ENCODE results near the gene TBC1D5. TPM values are rescaled to one million over a fixed set of nuclear protein-coding genes. Genes with fewer than 3 reads are reported as not detected.
A peak's percentile ranks its signal among the peaks of the same experiment; 100 is the strongest.

TBC1D5 gene
- total and polyA plus RNA-seq, 2 experiments from 2014 or later, result 31.0 to 69.9 TPM

GRCh38 chr3:17310983-17311382 lies 431.4 kb downstream of the TBC1D5 start:
- TF ChIP-seq EZH2phosphoT487 (IDR thresholded peaks at IDR 0.05; ENCODE audit: insufficient read depth, low read depth) (no peak), EZH2 (IDR thresholded peaks at IDR 0.05; ENCODE audit: insufficient read depth, poor library complexity, severe bottlenecking) (no peak)
- no peaks in the 10 kb centered on the region for H3K27me3 ChIP-seq (replicated peaks; ENCODE audit: insufficient read depth)
- no peaks in the 10 kb centered on the region for H3F3A ChIP-seq (ENCODE audit: insufficient read depth)
- H2AFZ ChIP-seq, result no peak overlapping the region
- H3K9me2 ChIP-seq (ENCODE audit: insufficient read depth), result no peaks in the 10 kb centered on the region
- in situ Hi-C loops (cut with MboI), result no loop called here
- H3K4me3 ChIP-seq, result no peak overlapping the region
- DNase-seq, result no peak
- H3K9me3 ChIP-seq (ENCODE audit: low read depth), result no peaks in the 10 kb centered on the region
- no peaks in the 10 kb centered on the region for H3K4me1 ChIP-seq (ENCODE audit: insufficient read depth)
- no peak overlapping the region for H3K27ac ChIP-seq
- H3K9ac ChIP-seq, result no peak overlapping the region
- H3K79me2 ChIP-seq (ENCODE audit: insufficient read depth), result no peaks in the 10 kb centered on the region
- H3K4me2 ChIP-seq (ENCODE audit: unreplicated experiment), result no peak overlapping the region
- 0 out of 2 replicates have a peak, but pooled peaks cover 4% of the 10 kb centered on the region for H3K36me3 ChIP-seq (ENCODE audit: low read depth)
- H4K20me1 ChIP-seq (ENCODE audit: insufficient read depth), result no peaks in the 10 kb centered on the region

- Histone ChIP-seq H3K36me3 (ENCODE audit: low read depth) (0 out of 2 replicates have a peak, but pooled peaks cover 4% of the 10 kb centered on the region), H3K9ac (no peak overlapping the region), H3K4me1 (ENCODE audit: insufficient read depth) (no peaks in the 10 kb centered on the region), H3F3A (ENCODE audit: insufficient read depth) (no peaks in the 10 kb centered on the region), H3K27ac (no peak overlapping the region), H3K9me3 (ENCODE audit: low read depth) (no peaks in the 10 kb centered on the region), H3K4me3 (no peak overlapping the region), H3K9me2 (ENCODE audit: insufficient read depth) (no peaks in the 10 kb centered on the region), H2AFZ (no peak overlapping the region), H3K27me3 (replicated peaks; ENCODE audit: insufficient read depth) (no peaks in the 10 kb centered on the region), H3K79me2 (ENCODE audit: insufficient read depth) (no peaks in the 10 kb centered on the region), H4K20me1 (ENCODE audit: insufficient read depth) (no peaks in the 10 kb centered on the region), H3K4me2 (ENCODE audit: unreplicated experiment) (no peak overlapping the region)
- in situ Hi-C loops (cut with MboI), result no loop called here
- WGBS, 2 experiments (ENCODE audit: low coverage in 1 of 2, low lambda C conversion rate in 2 of 2, missing lambda C conversion rate in 2 of 2), result 88 to 90% methylated on average over 5 of the region's 5 CpGs
- no peak for DNase-seq
- TF ChIP-seq EZH2phosphoT487 (IDR thresholded peaks at IDR 0.05; ENCODE audit: insufficient read depth, low read depth), result no peak
- TF ChIP-seq EZH2 (IDR thresholded peaks at IDR 0.05; ENCODE audit: insufficient read depth, poor library complexity, severe bottlenecking), result no peak
Observed at GRCh38 chr3:17307887-17308286, 434.5 kb downstream of the TBC1D5 start.

- in situ Hi-C loops (cut with MboI), result no loop called here
- no peaks in the 10 kb centered on the region for H3K9me3 ChIP-seq (ENCODE audit: low read depth)
- H2AFZ ChIP-seq, result no peak overlapping the region
- H4K20me1 ChIP-seq (ENCODE audit: insufficient read depth), result no peaks in the 10 kb centered on the region
- H3F3A ChIP-seq (ENCODE audit: insufficient read depth), result no peaks in the 10 kb centered on the region
- no peaks in the 10 kb centered on the region for H3K9me2 ChIP-seq (ENCODE audit: insufficient read depth)
- H3K4me3 ChIP-seq, result no peak overlapping the region
- H3K27ac ChIP-seq, result no peak overlapping the region
- H3K36me3 ChIP-seq (ENCODE audit: low read depth), result 0 out of 2 replicates have a peak, but pooled peaks cover 4% of the 10 kb centered on the region
- no peaks in the 10 kb centered on the region for H3K79me2 ChIP-seq (ENCODE audit: insufficient read depth)
- no peak overlapping the region for H3K9ac ChIP-seq
- H3K4me1 ChIP-seq (ENCODE audit: insufficient read depth), result no peaks in the 10 kb centered on the region
- WGBS, 2 experiments (ENCODE audit: low coverage in 1 of 2, low lambda C conversion rate in 2 of 2, missing lambda C conversion rate in 2 of 2), result 92 to 98% methylated on average over 1 of the region's 1 CpG
- no peak for DNase-seq
- TF ChIP-seq EZH2 (IDR thresholded peaks at IDR 0.05; ENCODE audit: insufficient read depth, poor library complexity, severe bottlenecking) (no peak), EZH2phosphoT487 (IDR thresholded peaks at IDR 0.05; ENCODE audit: insufficient read depth, low read depth) (no peak)
- no peaks in the 10 kb centered on the region for H3K27me3 ChIP-seq (replicated peaks; ENCODE audit: insufficient read depth)
- no peak overlapping the region for H3K4me2 ChIP-seq (ENCODE audit: unreplicated experiment)
Observed at GRCh38 chr3:17307482-17307881, 434.9 kb downstream of the TBC1D5 start.

DNA sequence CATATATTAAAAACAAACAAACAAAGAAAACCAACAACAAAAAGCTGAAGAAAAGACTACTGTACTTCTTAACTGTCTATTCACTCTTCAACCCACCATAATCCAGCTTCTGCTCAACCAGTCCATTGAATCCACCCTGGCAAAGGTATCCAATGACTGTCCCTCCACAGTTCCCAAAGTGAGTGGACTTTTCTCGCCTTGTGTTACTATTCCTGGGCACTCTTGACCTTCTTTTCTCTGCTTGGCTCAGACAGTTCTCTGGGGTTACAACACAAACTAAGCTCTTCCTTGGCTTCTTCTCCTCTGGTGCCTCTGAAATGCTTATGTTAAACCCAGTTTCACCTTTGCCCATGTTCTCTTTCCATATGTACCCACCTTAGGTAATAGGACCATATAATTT lies 437.5 kb downstream of the TBC1D5 start:
- H3K9me3 ChIP-seq (ENCODE audit: low read depth), result no peaks in the 10 kb centered on the region
- TF ChIP-seq EZH2 (IDR thresholded peaks at IDR 0.05; ENCODE audit: insufficient read depth, poor library complexity, severe bottlenecking) (no peak), EZH2phosphoT487 (IDR thresholded peaks at IDR 0.05; ENCODE audit: insufficient read depth, low read depth) (no peak)
- 0 out of 2 replicates have a peak, but pooled peaks cover 4% of the 10 kb centered on the region for H3K36me3 ChIP-seq (ENCODE audit: low read depth)
- H3K27me3 ChIP-seq (replicated peaks; ENCODE audit: insufficient read depth), result no peaks in the 10 kb centered on the region
- H2AFZ ChIP-seq, result no peak overlapping the region
- no peaks in the 10 kb centered on the region for H3K79me2 ChIP-seq (ENCODE audit: insufficient read depth)
- no peaks in the 10 kb centered on the region for H3K4me1 ChIP-seq (ENCODE audit: insufficient read depth)
- H3K9ac ChIP-seq, result no peak overlapping the region
- H4K20me1 ChIP-seq (ENCODE audit: insufficient read depth), result no peaks in the 10 kb centered on the region
- H3K27ac ChIP-seq, result no peak overlapping the region
- H3K9me2 ChIP-seq (ENCODE audit: insufficient read depth), result no peaks in the 10 kb centered on the region
- H3K4me3 ChIP-seq, result no peak overlapping the region
- WGBS, 2 experiments (ENCODE audit: low coverage in 1 of 2, low lambda C conversion rate in 2 of 2, missing lambda C conversion rate in 2 of 2), result 100% methylated on average over 1 of the region's 1 CpG
- in situ Hi-C loops (cut with MboI), result no loop called here
- no peak overlapping the region for H3K4me2 ChIP-seq (ENCODE audit: unreplicated experiment)
- no peak for DNase-seq
- no peaks in the 10 kb centered on the region for H3F3A ChIP-seq (ENCODE audit: insufficient read depth)

DNA sequence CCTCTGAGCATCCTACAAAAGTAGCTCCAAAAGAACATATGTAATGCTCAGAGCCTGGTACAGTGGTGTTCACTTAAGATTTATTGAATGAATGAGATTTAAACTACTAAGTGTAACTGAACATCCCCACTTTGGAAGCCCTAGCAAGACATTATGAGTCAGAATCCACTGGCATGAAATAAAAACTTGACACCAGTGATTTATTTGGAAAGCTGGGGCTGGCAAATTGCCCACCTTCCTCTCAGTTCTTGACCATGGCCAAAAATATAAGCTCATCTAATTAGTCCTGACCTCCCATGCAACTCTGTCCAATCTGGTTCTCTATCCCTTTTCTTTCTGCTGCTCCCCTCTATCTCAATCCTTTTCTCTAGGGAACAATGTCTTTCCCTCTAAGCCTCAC lies 439.7 kb downstream of the TBC1D5 start:
- Histone ChIP-seq H3F3A (ENCODE audit: insufficient read depth) (no peaks in the 10 kb centered on the region), H4K20me1 (ENCODE audit: insufficient read depth) (no peaks in the 10 kb centered on the region)
- peak; percentile 4 for DNase-seq

More for the DNA sequence above, 439.7 kb downstream of the TBC1D5 start:
- in situ Hi-C loops (cut with MboI), result no loop called here
- no peaks in the 10 kb centered on the region for H3K9me2 ChIP-seq (ENCODE audit: insufficient read depth)
- no peak overlapping the region for H2AFZ ChIP-seq
- H3K4me1 ChIP-seq (ENCODE audit: insufficient read depth), result no peaks in the 10 kb centered on the region
- H3K9me3 ChIP-seq (ENCODE audit: low read depth), result no peaks in the 10 kb centered on the region
- H3K4me2 ChIP-seq (ENCODE audit: unreplicated experiment), result no peak overlapping the region
- H3K27me3 ChIP-seq (replicated peaks; ENCODE audit: insufficient read depth), result no peaks in the 10 kb centered on the region
- TF ChIP-seq EZH2phosphoT487 (IDR thresholded peaks at IDR 0.05; ENCODE audit: insufficient read depth, low read depth) (no peak), EZH2 (IDR thresholded peaks at IDR 0.05; ENCODE audit: insufficient read depth, poor library complexity, severe bottlenecking) (no peak)
- no peaks in the 10 kb centered on the region for H3K79me2 ChIP-seq (ENCODE audit: insufficient read depth)
- 0 out of 2 replicates have a peak, but pooled peaks cover 4% of the 10 kb centered on the region for H3K36me3 ChIP-seq (ENCODE audit: low read depth)
- H3K27ac ChIP-seq, result no peak overlapping the region
- H3K9ac ChIP-seq, result no peak overlapping the region
- H3K4me3 ChIP-seq, result no peak overlapping the region

Measured in GM23248 (cell line).